PC-3 (cell line): ENCODE data around the gene NUAK1. TPM values are rescaled to one million over a fixed set of nuclear protein-coding genes. Genes with fewer than 3 reads are reported as not detected.
A peak's percentile ranks its signal among the peaks of the same experiment; 100 is the strongest.

ENCODE experiments used
- ATAC-seq: fragments of 200-7000 bp; cut with Tn5 transposase; 2 replicates; pipeline ENCODE4 v1.9.1; 2020; ENCODE audit warnings: mild to moderate bottlenecking, moderate library complexity
- BruUV-seq: library from RNA; stranded (reverse); fragments of 400-500 nt; replicated peaks from 2 replicates; lab custom pipeline; 2021; lab: Mats Ljungman, UMichigan
- CTCF ChIA-PET: fragments of 300-600 bp; sonication (Branson Sonifier 250); formaldehyde crosslinking; loops from one replicate; lab custom pipeline; 2022; ENCODE audit warnings: antibody characterized with exemption; lab: Charles Lee
- POLR2A ChIA-PET: fragments of 300-600 bp; sonication (Branson Sonifier 250); formaldehyde crosslinking; loops from one replicate; lab custom pipeline; 2022; ENCODE audit warnings: antibody characterized with exemption; ENCODE audit not compliant: unreplicated experiment; lab: Charles Lee
- DNase-seq: peaks from one replicate; pipeline ENCODE4 v3.0.0-alpha.2; 2015
- H2AFZ ChIP-seq: fragments of 300-600 bp; sonication (generic); 2 replicates; pipeline ENCODE4 v1.6.0; 2016; ENCODE audit warnings: antibody characterized with exemption, low read length
- H3F3A ChIP-seq: fragments of 300-600 bp; sonication (generic); one replicate; pipeline ENCODE4 v1.6.0; 2017; ENCODE audit warnings: antibody characterized with exemption, low read length, control low read depth, mild to moderate bottlenecking; ENCODE audit not compliant: unreplicated experiment
- H3K27ac ChIP-seq: fragments of 300-600 bp; sonication (generic); 2 replicates; pipeline ENCODE4 v1.5.1; 2016; ENCODE audit warnings: mild to moderate bottlenecking, low read length
- H3K27me3 ChIP-seq: fragments of 300-600 bp; sonication (generic); 2 replicates; pipeline ENCODE4 v1.6.1; 2016; ENCODE audit warnings: low read length, mixed read lengths
- H3K36me3 ChIP-seq: fragments of 300-600 bp; sonication (generic); 2 replicates; pipeline ENCODE4 v1.6.1; 2016; ENCODE audit warnings: low read depth, mixed run types, low read length, mixed read lengths
- H3K4me1 ChIP-seq: fragments of 300-600 bp; sonication (generic); 2 replicates; pipeline ENCODE4 v1.5.1; 2016; ENCODE audit warnings: low read length; ENCODE audit not compliant: insufficient read depth
- H3K4me2 ChIP-seq: fragments of 300-600 bp; sonication (generic); 2 replicates; pipeline ENCODE4 v1.6.0; 2016; ENCODE audit warnings: low read length
- H3K4me3 ChIP-seq: fragments of 300-600 bp; sonication (generic); 2 replicates; pipeline ENCODE4 v1.5.1; 2016; ENCODE audit warnings: mild to moderate bottlenecking, low read length, mixed read lengths
- H3K79me2 ChIP-seq: fragments of 300-600 bp; sonication (generic); 2 replicates; pipeline ENCODE4 v1.6.1; 2017; ENCODE audit warnings: low read length, mixed read lengths
- H3K9ac ChIP-seq: fragments of 300-600 bp; sonication (generic); 2 replicates; pipeline ENCODE4 v1.6.0; 2016; ENCODE audit warnings: mild to moderate bottlenecking, low read length
- H3K9me2 ChIP-seq: fragments of 300-600 bp; sonication (generic); replicated peaks from 2 replicates; pipeline ENCODE4 v1.6.1; 2016; ENCODE audit warnings: mixed run types, low read length, mixed read lengths
- H3K9me3 ChIP-seq: fragments of 300-600 bp; sonication (generic); 2 replicates; pipeline ENCODE4 v1.6.1; 2016; ENCODE audit warnings: low read length, mixed read lengths
- H4K20me1 ChIP-seq: fragments of 300-600 bp; sonication (generic); 2 replicates; pipeline ENCODE4 v1.6.1; 2016; ENCODE audit warnings: low read length, mixed read lengths
- EZH2 ChIP-seq: fragments of 300-600 bp; sonication (generic); IDR thresholded peaks from one replicate; pipeline ENCODE4 v1.6.1; 2017; ENCODE audit warnings: antibody characterized with exemption, mild to moderate bottlenecking, low read length; ENCODE audit not compliant: unreplicated experiment
- EZH2phosphoT487 ChIP-seq: fragments of 300-600 bp; sonication (generic); IDR thresholded peaks from 2 replicates; pipeline ENCODE4 v1.6.1; 2018; ENCODE audit warnings: mild to moderate bottlenecking, antibody characterized with exemption, low read length, borderline replicate concordance
- intact Hi-C: fragments of 100-400 bp; cut with micrococcal nuclease; formaldehyde crosslinking; loops from 2 replicates; pipeline ENCODE4 v1.9.0; 2023
- total RNA-seq: library from RNA; depleted of rRNA; stranded (reverse); fragments of >200 nt; gene quantifications from 2 replicates; pipeline ENCODE4 v1.2.3, GENCODE V29; 2014
- TF ChIP-seq, protein P1 (sequence below): fragments of 300-600 bp; sonication (generic); conservative IDR thresholded peaks from 2 replicates; pipeline ENCODE4 v1.5.1; 2017; ENCODE audit warnings: antibody characterized with exemption, low read depth, mild to moderate bottlenecking, low read length

Gene NUAK1
- total RNA-seq, 1 experiment from 2014 or later, result 9.8 TPM

GRCh38 chr12:106025129-106025528 lies 113.6 kb downstream of the NUAK1 start:
- no peaks in the 10 kb centered on the region for H3F3A ChIP-seq
- H3K9ac ChIP-seq, result no peak overlapping the region
- no peaks in the 10 kb centered on the region for H3K27me3 ChIP-seq
- H3K79me2 ChIP-seq, result no peaks in the 10 kb centered on the region
- no peaks in the 10 kb centered on the region for H3K9me2 ChIP-seq
- ATAC-seq (peak; percentile 52; the same call in 1 of the 2 replicates), DNase-seq (peak; percentile 30)
- BruUV-seq, result no TSS peak
- ChIA-PET CTCF (interaction anchor here (0.6 to 1.3 kb wide), 2 partner anchors 109 to 129 kb away, joined by 4 to 6 read pairs; no protein-coding TSS in a partner anchor), POLR2A (no interaction called here)
- intact Hi-C loops, result no loop called here
- no peak overlapping the region for H3K4me3 ChIP-seq
- H2AFZ ChIP-seq, result no peak overlapping the region
- H3K4me2 ChIP-seq, result no peak overlapping the region
- no peaks in the 10 kb centered on the region for H4K20me1 ChIP-seq
- no peak overlapping the region for H3K27ac ChIP-seq
- H3K9me3 ChIP-seq, result no peaks in the 10 kb centered on the region
- peaks cover 12% of the 10 kb centered on the region for H3K4me1 ChIP-seq
- no peaks in the 10 kb centered on the region for H3K36me3 ChIP-seq
- TF ChIP-seq EZH2 (no peak), EZH2phosphoT487 (no peak)
- TF ChIP-seq, protein P1, sequence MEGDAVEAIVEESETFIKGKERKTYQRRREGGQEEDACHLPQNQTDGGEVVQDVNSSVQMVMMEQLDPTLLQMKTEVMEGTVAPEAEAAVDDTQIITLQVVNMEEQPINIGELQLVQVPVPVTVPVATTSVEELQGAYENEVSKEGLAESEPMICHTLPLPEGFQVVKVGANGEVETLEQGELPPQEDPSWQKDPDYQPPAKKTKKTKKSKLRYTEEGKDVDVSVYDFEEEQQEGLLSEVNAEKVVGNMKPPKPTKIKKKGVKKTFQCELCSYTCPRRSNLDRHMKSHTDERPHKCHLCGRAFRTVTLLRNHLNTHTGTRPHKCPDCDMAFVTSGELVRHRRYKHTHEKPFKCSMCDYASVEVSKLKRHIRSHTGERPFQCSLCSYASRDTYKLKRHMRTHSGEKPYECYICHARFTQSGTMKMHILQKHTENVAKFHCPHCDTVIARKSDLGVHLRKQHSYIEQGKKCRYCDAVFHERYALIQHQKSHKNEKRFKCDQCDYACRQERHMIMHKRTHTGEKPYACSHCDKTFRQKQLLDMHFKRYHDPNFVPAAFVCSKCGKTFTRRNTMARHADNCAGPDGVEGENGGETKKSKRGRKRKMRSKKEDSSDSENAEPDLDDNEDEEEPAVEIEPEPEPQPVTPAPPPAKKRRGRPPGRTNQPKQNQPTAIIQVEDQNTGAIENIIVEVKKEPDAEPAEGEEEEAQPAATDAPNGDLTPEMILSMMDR, result no peak

DNA sequence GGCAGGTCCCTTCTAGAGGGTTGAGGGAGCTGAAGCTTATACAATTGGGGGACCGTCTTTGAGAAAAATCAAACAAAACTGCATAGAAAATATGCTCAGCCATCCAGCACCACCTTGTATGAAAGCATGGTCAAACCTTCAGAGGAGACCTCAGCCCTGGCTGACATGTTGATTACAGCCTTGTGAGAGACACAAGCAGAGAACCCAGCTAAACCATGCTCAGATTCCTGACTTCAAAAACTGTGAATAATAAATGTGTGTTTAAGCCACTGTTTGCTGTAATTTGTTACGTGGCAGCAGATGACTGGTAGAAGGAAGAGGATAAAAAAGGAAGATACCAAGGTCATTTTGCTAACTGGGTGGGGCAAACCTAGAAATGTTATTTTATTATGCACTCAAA lies 115.7 kb downstream of the NUAK1 start:
- TF ChIP-seq, protein P1, result no peak
- TF ChIP-seq EZH2phosphoT487 (no peak), EZH2 (no peak)
- H3K36me3 ChIP-seq, result no peaks in the 10 kb centered on the region
- H3K4me1 ChIP-seq, result no peaks in the 10 kb centered on the region
- H3K27ac ChIP-seq, result no peak overlapping the region
- DNase-seq (no peak), ATAC-seq (no peak)
- ChIA-PET CTCF (no interaction called here), POLR2A (no interaction called here)
- no peak overlapping the region for H2AFZ ChIP-seq
- H3K79me2 ChIP-seq, result no peaks in the 10 kb centered on the region
- H3K9me2 ChIP-seq, result no peaks in the 10 kb centered on the region
- H3K9me3 ChIP-seq, result no peaks in the 10 kb centered on the region
- H3K4me3 ChIP-seq, result no peak overlapping the region
- intact Hi-C loops, result no loop called here
- H3F3A ChIP-seq, result no peaks in the 10 kb centered on the region
- H3K27me3 ChIP-seq, result no peaks in the 10 kb centered on the region
- no peak overlapping the region for H3K9ac ChIP-seq
- no peaks in the 10 kb centered on the region for H4K20me1 ChIP-seq
- H3K4me2 ChIP-seq, result no peak overlapping the region
- BruUV-seq, result no TSS peak

DNA sequence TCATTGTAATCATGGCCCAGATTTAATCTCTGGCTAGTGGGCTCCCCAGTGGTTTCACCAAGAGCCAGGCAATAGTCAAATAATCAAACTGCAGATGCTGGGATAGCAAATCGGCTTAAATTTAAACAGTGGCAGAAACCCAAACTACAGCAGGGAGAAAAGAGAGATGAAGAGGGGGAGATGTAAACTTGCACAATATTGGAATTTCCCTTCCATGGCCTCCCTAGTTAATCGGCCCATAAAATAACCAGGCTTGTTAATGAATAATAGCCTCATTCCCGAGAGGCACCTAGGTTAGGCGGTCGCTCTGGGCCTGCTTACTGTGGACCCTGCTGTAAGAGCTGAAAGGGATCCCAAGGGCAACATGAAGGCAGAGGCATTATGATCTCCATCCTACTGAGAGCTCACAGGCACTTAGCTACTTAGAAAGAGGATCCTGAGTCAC lies 116.2 kb downstream of the NUAK1 start:
- H3K27ac ChIP-seq, result no peak overlapping the region
- POLR2A ChIA-PET, result no interaction called here

More for the DNA sequence above, 116.2 kb downstream of the NUAK1 start:
- Histone ChIP-seq H3K27me3 (no peaks in the 10 kb centered on the region), H3K4me1 (no peaks in the 10 kb centered on the region), H3K9me2 (no peaks in the 10 kb centered on the region), H2AFZ (no peak overlapping the region), H4K20me1 (no peaks in the 10 kb centered on the region), H3K9me3 (no peaks in the 10 kb centered on the region), H3K4me2 (no peak overlapping the region), H3F3A (no peaks in the 10 kb centered on the region), H3K36me3 (no peaks in the 10 kb centered on the region), H3K9ac (no peak overlapping the region), H3K4me3 (no peak overlapping the region), H3K79me2 (no peaks in the 10 kb centered on the region)
- intact Hi-C loops, result no loop called here
- DNase-seq (no peak), ATAC-seq (no peak)
- TF ChIP-seq EZH2phosphoT487 (no peak), EZH2 (no peak)
- TF ChIP-seq, protein P1, result no peak
- no TSS peak for BruUV-seq
- CTCF ChIA-PET, result no interaction called here
